Head of caudate nucleus (tissue), 42 donors: ENCODE data around the gene TANK.

ENCODE experiments used
- DNase-seq, 42 donors: peaks; one replicate each; pipeline versions ENCODE4 v3.0.0 to v3.0.0-alpha.2; 2020 to 2021; ENCODE audit warnings: mixed read lengths in 7 of 42
- intact Hi-C: fragments of 100-400 bp; cut with DNase I; formaldehyde crosslinking; loops from one replicate; pipeline ENCODE4 v1.15.0; 2022

TANK gene

GRCh38 chr2:161208527-161209139 is 48.4 kb downstream of the TANK start:
- intact Hi-C loops: no loop called here

GRCh38 chr2:161209902-161210301 is 49.7 kb downstream of the TANK start:
- no peak for DNase-seq
- intact Hi-C loops: no loop called here

More at GRCh38 chr2:161208527-161209139, 48.4 kb downstream of the TANK start:
- DNase-seq: no peak

GRCh38 chr2:161217597-161218185 is 57.5 kb downstream of the TANK start:
- intact Hi-C loops: no loop called here
- DNase-seq: no peak

GRCh38 chr2:161219211-161219610 is 59.0 kb downstream of the TANK start:
- intact Hi-C loops: no loop called here
- DNase-seq: no peak

- intact Hi-C loops: no loop called here
- peak in 6 of 42 donors; percentile 18 to 62 (median 28) for DNase-seq
These were observed 63.0 kb downstream of the TANK start for GRCh38 chr2:161223139-161223732.

GRCh38 chr2:161228511-161229240 is 68.4 kb downstream of the TANK start:
- intact Hi-C loops: loop anchor here (5.0 kb wide), 1 partner anchor 44 kb away; no protein-coding TSS in a partner anchor
- DNase-seq: no peak

GRCh38 chr2:161230959-161231358 is 70.7 kb downstream of the TANK start:
- intact Hi-C loops: no loop called here

GRCh38 chr2:161232571-161232970 is 72.3 kb downstream of the TANK start:
- DNase-seq: peak in 2 of 42 donors; percentile 16 to 25
- intact Hi-C loops: no loop called here

More at GRCh38 chr2:161230959-161231358, 70.7 kb downstream of the TANK start:
- DNase-seq: no peak

- no peak for DNase-seq
- intact Hi-C loops: no loop called here
These were observed 73.7 kb downstream of the TANK start for GRCh38 chr2:161233858-161234431.

GRCh38 chr2:161234627-161235026 is 74.4 kb downstream of the TANK start:
- DNase-seq: no peak
- intact Hi-C loops: no loop called here

GRCh38 chr2:161237392-161238264 is 77.4 kb downstream of the TANK start:
- intact Hi-C loops: no loop called here

GRCh38 chr2:161238265-161238559 is 78.0 kb downstream of the TANK start:
- intact Hi-C loops: no loop called here
- peak in 33 of 42 donors; percentile 13 to 74 (median 46) for DNase-seq

More at GRCh38 chr2:161237392-161238264, 77.4 kb downstream of the TANK start:
- DNase-seq: peak; percentile 59 to 93 (median 82)

GRCh38 chr2:161238560-161239325 is 78.5 kb downstream of the TANK start:
- intact Hi-C loops: no loop called here
- peak; percentile 83 to 98 (median 92) for DNase-seq

- intact Hi-C loops: no loop called here
- DNase-seq: peak in 18 of 42 donors; percentile 8 to 51 (median 18)
These were observed 79.3 kb downstream of the TANK start for GRCh38 chr2:161239326-161240109.

- intact Hi-C loops: no loop called here
- DNase-seq: no peak
These were observed 81.7 kb downstream of the TANK start for GRCh38 chr2:161241894-161242293.

- intact Hi-C loops: no loop called here
- no peak for DNase-seq
These were observed 83.1 kb downstream of the TANK start for GRCh38 chr2:161243312-161243711.

GRCh38 chr2:161243905-161244304 is 83.7 kb downstream of the TANK start:
- no peak for DNase-seq
- intact Hi-C loops: no loop called here
